Measurements from ENCODE around the gene TXNDC16.

The TXNDC16 gene

GRCh38 chr14:52399921-52400595 lies 152.2 kb downstream of the TXNDC16 start:
- peaks cover 11% of the 10 kb centered on the region for H3K27me3 Mint-ChIP-seq
- H3K4me1 Mint-ChIP-seq (ENCODE audit: low read depth): peaks cover 49% of the 10 kb centered on the region
- H3K27ac Mint-ChIP-seq: no peak overlapping the region
- H3K9me3 Mint-ChIP-seq: peaks cover 1% of the 10 kb centered on the region
- H3K4me3 Mint-ChIP-seq: no peak overlapping the region
- H3K36me3 Mint-ChIP-seq (ENCODE audit: low read depth): no peaks in the 10 kb centered on the region

GRCh38 chr14:52399104-52399503 lies 153.2 kb downstream of the TXNDC16 start:
- Mint-ChIP-seq H3K4me1 (ENCODE audit: low read depth) (peaks cover 48% of the 10 kb centered on the region), H3K9me3 (peaks cover 4% of the 10 kb centered on the region), H3K4me3 (no peak overlapping the region), H3K27ac (no peak overlapping the region), H3K36me3 (ENCODE audit: low read depth) (no peaks in the 10 kb centered on the region), H3K27me3 (peaks cover 4% of the 10 kb centered on the region)

- H3K4me1 Mint-ChIP-seq (ENCODE audit: low read depth): peaks cover 37% of the 10 kb centered on the region
- H3K27me3 Mint-ChIP-seq: no peaks in the 10 kb centered on the region
- H3K36me3 Mint-ChIP-seq (ENCODE audit: low read depth): no peaks in the 10 kb centered on the region
- H3K27ac Mint-ChIP-seq: no peak overlapping the region
- no peak overlapping the region for H3K4me3 Mint-ChIP-seq
- H3K9me3 Mint-ChIP-seq: peaks cover 4% of the 10 kb centered on the region
Measured at GRCh38 chr14:52397844-52398243, 154.5 kb downstream of the TXNDC16 start.

GRCh38 chr14:52395728-52396127 lies 156.6 kb downstream of the TXNDC16 start:
- H3K27ac Mint-ChIP-seq: no peak overlapping the region
- peaks cover 16% of the 10 kb centered on the region for H3K4me1 Mint-ChIP-seq (ENCODE audit: low read depth)
- no peaks in the 10 kb centered on the region for H3K27me3 Mint-ChIP-seq
- no peak overlapping the region for H3K4me3 Mint-ChIP-seq
- peaks cover 4% of the 10 kb centered on the region for H3K9me3 Mint-ChIP-seq
- no peaks in the 10 kb centered on the region for H3K36me3 Mint-ChIP-seq (ENCODE audit: low read depth)

- peaks cover 4% of the 10 kb centered on the region for H3K4me1 Mint-ChIP-seq (ENCODE audit: low read depth)
Measured at GRCh38 chr14:52391881-52392615, 160.3 kb downstream of the TXNDC16 start.

More at GRCh38 chr14:52391881-52392615, 160.3 kb downstream of the TXNDC16 start:
- Mint-ChIP-seq H3K36me3 (ENCODE audit: low read depth) (no peaks in the 10 kb centered on the region), H3K27ac (no peak overlapping the region), H3K27me3 (no peaks in the 10 kb centered on the region), H3K4me3 (no peak overlapping the region), H3K9me3 (peaks cover 4% of the 10 kb centered on the region)
